ENCODE results near the gene EHHADH. TPM values are rescaled to one million over a fixed set of nuclear protein-coding genes. Genes with fewer than 3 reads are reported as not detected.

EHHADH gene
- total and polyA plus RNA-seq, 2 experiments from 2014 or later: 2.5 to 6.0 TPM

GRCh38 chr3:185145511-185145910 lies 108.3 kb downstream of the EHHADH start (continued):
- TF ChIP-seq ETS1 (IDR thresholded peaks at IDR 0.05) (no peak), EZH2 (IDR thresholded peaks at IDR 0.05; ENCODE audit: low read depth, unreplicated experiment) (no peak), CTCF (conservative IDR thresholded peaks at IDR 0.05; ENCODE audit: low read depth in 2 of 2) (no peak), REST (IDR thresholded peaks at IDR 0.05; ENCODE audit: unreplicated experiment) (no peak), NANOG (IDR thresholded peaks at IDR 0.05; ENCODE audit: borderline replicate concordance) (no peak), CREB1 (CRISPR knock-in tag; IDR thresholded peaks at IDR 0.05; ENCODE audit: low read depth) (no peak)

GRCh38 chr3:185144784-185145183 lies 109.1 kb downstream of the EHHADH start:
- Histone ChIP-seq H4K20me1 (replicated peaks; ENCODE audit: insufficient read depth) (no peaks in the 10 kb centered on the region), H3K4me3 (no peak overlapping the region), H3F3A (replicated peaks; ENCODE audit: low read depth) (no peaks in the 10 kb centered on the region), H2AFZ (no peak overlapping the region), H3K27me3 (ENCODE audit: insufficient read depth) (peaks cover 5% of the 10 kb centered on the region), H3K4me1 (ENCODE audit: insufficient read depth) (peaks cover 16% of the 10 kb centered on the region), H3K9me2 (ENCODE audit: insufficient read depth) (no peaks in the 10 kb centered on the region), H3K4me2 (no peak overlapping the region), H3K36me3 (ENCODE audit: insufficient read depth) (no peaks in the 10 kb centered on the region), H3K79me2 (replicated peaks; ENCODE audit: insufficient read depth) (no peaks in the 10 kb centered on the region), H3K27ac (ENCODE audit: low read depth) (no peak overlapping the region)
- Mint-ChIP-seq H3K9me3 (no peaks in the 10 kb centered on the region; the same call in 2 of the 3 replicates), H3K27ac (no peak overlapping the region), H3K36me3 (ENCODE audit: low read depth) (no peaks in the 10 kb centered on the region), H3K27me3 (ENCODE audit: insufficient read depth, low read depth, poor library complexity) (no peaks in the 10 kb centered on the region), H3K4me3 (no peak overlapping the region), H3K4me1 (no peaks in the 10 kb centered on the region)
- DNase-seq (ENCODE audit: low spot score) (no peak), ATAC-seq (no peak)
- no peak for TF ChIP-seq EZH2 (IDR thresholded peaks at IDR 0.05; ENCODE audit: low read depth, unreplicated experiment)

Small RNA genes within 50 kb of the gene (microRNA-seq; reads per million reads assigned to microRNA genes)
- gene MIR5588: not detected

Small RNA genes within 50 kb of the gene (small RNA-seq; reads per million reads assigned to genes)
- not detected for gene MIR5588 (ENCODE audit: low replicate concordance)

Other genes starting within 250 kb of the EHHADH start
- gene C3orf70, start 101.0 kb downstream of the EHHADH start, total RNA-seq (2014; rRNA removed; shearing (Covaris generic)): 1.1 and 1.5 TPM in 2 replicates
- gene C3orf70, start 101.0 kb downstream of the EHHADH start, polyA plus RNA-seq (2016; fragmentation: Nextera tagmentation; extraction: Ambion mirVana): 0.42 and 0.45 TPM in 2 replicates
- 10.7 and 18.9 TPM in 2 replicates for gene MAP3K13, start 109.1 kb upstream of the EHHADH start, total RNA-seq (2014; rRNA removed; shearing (Covaris generic))
- gene MAP3K13, start 109.1 kb upstream of the EHHADH start, polyA plus RNA-seq (2016; fragmentation: Nextera tagmentation; extraction: Ambion mirVana): 128 and 129 TPM in 2 replicates
- 12.4 and 13.7 TPM in 2 replicates for gene TMEM41A, start 245.0 kb upstream of the EHHADH start, total RNA-seq (2014; rRNA removed; shearing (Covaris generic))
- 15.9 and 16.1 TPM in 2 replicates for gene TMEM41A, start 245.0 kb upstream of the EHHADH start, polyA plus RNA-seq (2016; fragmentation: Nextera tagmentation; extraction: Ambion mirVana)

Data from GM23338 (cell line).